CD4-positive, alpha-beta T cell treated with Interleukin-15 for 4 hours (primary cell): ENCODE data around the gene VCAM1.

ENCODE experiments used
- DNase-seq: peaks from one replicate; pipeline ENCODE4 v3.0.0-alpha.2; 2020; ENCODE audit warnings: low spot score

VCAM1 gene

GRCh38 chr1:100719490-100719889, at the start of gene VCAM1:
VCAM1 (plus strand) TSS chr1:100719742; CDS start chr1:100719861, 119 bp downstream.
- no peak for DNase-seq

GRCh38 chr1:100670083-100670482, 49.5 kb upstream of the VCAM1 start:
- DNase-seq = no peak

GRCh38 chr1:100671601-100672000, 47.9 kb upstream of the VCAM1 start:
- no peak for DNase-seq

- no peak for DNase-seq
These were observed 35.8 kb upstream of the VCAM1 start for GRCh38 chr1:100683448-100684349.

- no peak for DNase-seq
These were observed 19.8 kb upstream of the VCAM1 start for GRCh38 chr1:100699744-100700143.

- DNase-seq = no peak
These were observed 19.0 kb upstream of the VCAM1 start for GRCh38 chr1:100700586-100700985.

GRCh38 chr1:100703052-100703451, 16.5 kb upstream of the VCAM1 start:
- no peak for DNase-seq

GRCh38 chr1:100703716-100704115, 15.8 kb upstream of the VCAM1 start:
- no peak for DNase-seq

- no peak for DNase-seq
These were observed 15.1 kb upstream of the VCAM1 start for GRCh38 chr1:100704473-100704872.

GRCh38 chr1:100706296-100706695, 13.2 kb upstream of the VCAM1 start:
- DNase-seq = no peak

GRCh38 chr1:100706856-100707255, 12.7 kb upstream of the VCAM1 start:
- DNase-seq = no peak

GRCh38 chr1:100708476-100709062, 11.0 kb upstream of the VCAM1 start:
- DNase-seq = no peak

GRCh38 chr1:100710906-100711682, 8.4 kb upstream of the VCAM1 start:
- no peak for DNase-seq

- peak; percentile 52 for DNase-seq
These were observed 6.5 kb upstream of the VCAM1 start for GRCh38 chr1:100713027-100713426.

GRCh38 chr1:100713626-100714025, 5.9 kb upstream of the VCAM1 start:
- DNase-seq = no peak

GRCh38 chr1:100714599-100714998, 4.9 kb upstream of the VCAM1 start:
- DNase-seq = no peak

GRCh38 chr1:100717218-100717617, 2.3 kb upstream of the VCAM1 start:
- DNase-seq = no peak

GRCh38 chr1:100718581-100718980, 961 bp upstream of the VCAM1 start:
- DNase-seq = no peak

- DNase-seq = no peak
These were observed 559 bp downstream of the VCAM1 start for GRCh38 chr1:100720101-100720500.

GRCh38 chr1:100720751-100721150, 1.2 kb downstream of the VCAM1 start:
- DNase-seq = no peak

GRCh38 chr1:100721526-100722207, 2.1 kb downstream of the VCAM1 start:
- DNase-seq = no peak

- no peak for DNase-seq
These were observed 2.7 kb downstream of the VCAM1 start for GRCh38 chr1:100722221-100722620.
